Activated CD8-positive, alpha-beta memory T cell treated with anti-CD3 and anti-CD28 coated beads, Interleukin-2, amount 50 U/mL, for 24 hours (primary cell): Measurements from ENCODE around the gene SMARCA5.
"Not testable (repeated sequence)": the region's sequence is repeated elsewhere in the genome, so short reads cannot be mapped to it uniquely, and the experiment has no call there.

Source experiments
- DNase-seq: peaks from one replicate; pipeline ENCODE4 v3.0.0-alpha.2; 2020; ENCODE audit errors: extremely low read depth

Gene SMARCA5, protein sequence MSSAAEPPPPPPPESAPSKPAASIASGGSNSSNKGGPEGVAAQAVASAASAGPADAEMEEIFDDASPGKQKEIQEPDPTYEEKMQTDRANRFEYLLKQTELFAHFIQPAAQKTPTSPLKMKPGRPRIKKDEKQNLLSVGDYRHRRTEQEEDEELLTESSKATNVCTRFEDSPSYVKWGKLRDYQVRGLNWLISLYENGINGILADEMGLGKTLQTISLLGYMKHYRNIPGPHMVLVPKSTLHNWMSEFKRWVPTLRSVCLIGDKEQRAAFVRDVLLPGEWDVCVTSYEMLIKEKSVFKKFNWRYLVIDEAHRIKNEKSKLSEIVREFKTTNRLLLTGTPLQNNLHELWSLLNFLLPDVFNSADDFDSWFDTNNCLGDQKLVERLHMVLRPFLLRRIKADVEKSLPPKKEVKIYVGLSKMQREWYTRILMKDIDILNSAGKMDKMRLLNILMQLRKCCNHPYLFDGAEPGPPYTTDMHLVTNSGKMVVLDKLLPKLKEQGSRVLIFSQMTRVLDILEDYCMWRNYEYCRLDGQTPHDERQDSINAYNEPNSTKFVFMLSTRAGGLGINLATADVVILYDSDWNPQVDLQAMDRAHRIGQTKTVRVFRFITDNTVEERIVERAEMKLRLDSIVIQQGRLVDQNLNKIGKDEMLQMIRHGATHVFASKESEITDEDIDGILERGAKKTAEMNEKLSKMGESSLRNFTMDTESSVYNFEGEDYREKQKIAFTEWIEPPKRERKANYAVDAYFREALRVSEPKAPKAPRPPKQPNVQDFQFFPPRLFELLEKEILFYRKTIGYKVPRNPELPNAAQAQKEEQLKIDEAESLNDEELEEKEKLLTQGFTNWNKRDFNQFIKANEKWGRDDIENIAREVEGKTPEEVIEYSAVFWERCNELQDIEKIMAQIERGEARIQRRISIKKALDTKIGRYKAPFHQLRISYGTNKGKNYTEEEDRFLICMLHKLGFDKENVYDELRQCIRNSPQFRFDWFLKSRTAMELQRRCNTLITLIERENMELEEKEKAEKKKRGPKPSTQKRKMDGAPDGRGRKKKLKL

DNA sequence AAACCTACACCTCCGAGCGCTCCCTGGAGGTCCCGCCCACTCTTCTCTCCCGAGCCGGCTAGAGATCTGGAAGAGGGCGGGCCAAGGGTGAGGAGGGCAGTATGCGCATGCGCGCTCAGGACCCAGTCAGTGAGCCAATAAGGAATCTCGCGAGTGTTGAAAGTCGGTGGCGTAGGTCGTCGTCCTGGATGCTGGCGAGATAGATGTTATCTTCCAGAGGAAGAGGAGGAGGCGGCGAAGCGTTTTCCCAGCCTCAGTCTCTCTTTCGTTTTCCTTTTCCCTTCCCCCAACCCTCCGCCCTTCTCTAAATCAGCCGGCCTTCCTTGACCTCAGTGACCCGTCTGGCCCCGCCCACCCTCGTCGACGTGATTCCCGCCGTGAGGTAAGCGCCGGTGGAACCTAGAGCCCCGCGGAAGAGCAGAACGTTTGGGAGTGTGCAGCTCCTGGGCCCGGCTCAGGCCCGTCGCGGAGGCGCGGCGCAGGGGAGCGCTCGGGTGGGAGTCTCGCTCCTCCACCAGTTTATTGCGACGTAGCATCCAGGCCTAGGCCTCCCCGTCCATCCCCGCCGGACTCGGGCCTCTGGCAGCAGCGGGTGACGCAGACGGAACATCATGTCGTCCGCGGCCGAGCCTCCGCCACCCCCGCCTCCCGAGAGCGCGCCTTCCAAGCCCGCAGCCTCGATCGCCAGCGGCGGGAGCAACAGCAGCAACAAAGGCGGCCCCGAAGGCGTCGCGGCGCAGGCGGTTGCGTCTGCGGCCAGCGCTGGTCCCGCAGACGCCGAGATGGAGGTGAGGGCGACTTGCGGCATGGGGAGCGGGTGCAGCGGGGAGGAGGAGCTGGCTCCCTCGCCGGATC lies at the start of gene SMARCA5:
TSS of gene SMARCA5 (plus strand) at position 389 of the 855 bp plus-strand sequence. CDS start at position 612, 223 bp downstream.
- peak; percentile 93 for DNase-seq

DNA sequence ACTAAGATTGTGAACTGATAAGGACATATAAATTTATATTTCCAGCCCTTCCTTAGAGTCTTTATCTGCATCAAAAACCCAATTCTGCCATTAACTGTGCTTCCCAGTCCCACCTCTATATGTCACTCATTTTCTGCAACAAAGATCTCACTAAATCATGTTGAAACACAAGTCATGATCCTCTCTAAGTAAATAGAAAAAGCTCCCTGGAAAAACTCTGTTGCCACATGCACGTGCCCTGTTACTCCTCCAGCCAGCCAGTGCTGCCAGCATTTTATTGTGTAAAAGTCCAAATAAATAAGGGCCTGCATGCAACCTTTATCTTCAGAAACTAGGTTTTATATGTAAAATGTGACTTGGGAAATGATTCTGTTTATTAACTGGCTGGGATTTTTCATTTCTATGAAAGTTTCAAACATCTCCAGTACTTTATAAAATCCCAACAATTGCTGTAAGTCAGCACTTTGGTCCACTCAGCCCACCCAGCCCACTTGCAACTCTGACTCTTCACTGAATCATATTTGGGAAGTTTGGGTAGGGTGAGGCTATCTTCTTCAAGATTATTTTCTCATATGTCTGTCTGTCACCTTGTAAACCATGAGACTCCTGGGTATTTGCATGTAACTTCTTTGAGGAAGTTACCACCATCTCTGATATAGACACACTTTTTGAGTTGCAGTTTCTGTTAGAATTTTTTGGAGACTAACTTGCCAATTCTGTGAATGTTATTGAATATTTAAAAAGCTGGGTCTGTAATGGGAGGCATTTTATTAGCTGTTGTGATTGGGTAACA lies 40.0 kb upstream of the SMARCA5 start:
- DNase-seq: no peak

DNA sequence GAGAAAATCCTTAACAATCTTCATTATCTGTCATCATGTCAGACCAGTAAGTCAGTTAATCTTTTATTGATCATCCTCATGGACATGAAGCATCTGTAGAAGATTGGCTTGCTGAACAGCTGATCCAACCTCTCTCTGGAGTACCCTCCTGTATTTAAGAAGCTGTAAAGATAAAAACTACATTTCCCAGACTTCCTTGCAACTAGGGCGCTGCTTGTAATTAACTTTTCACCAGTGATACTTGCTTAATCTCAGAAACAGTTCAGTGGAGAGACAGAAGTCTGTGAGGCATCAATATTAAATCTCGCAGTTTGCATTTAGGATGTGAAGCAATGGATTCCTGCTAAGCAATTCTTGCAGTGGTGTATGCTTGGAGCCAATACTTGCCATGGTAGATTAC lies 36.0 kb upstream of the SMARCA5 start:
- DNase-seq: no peak

DNA sequence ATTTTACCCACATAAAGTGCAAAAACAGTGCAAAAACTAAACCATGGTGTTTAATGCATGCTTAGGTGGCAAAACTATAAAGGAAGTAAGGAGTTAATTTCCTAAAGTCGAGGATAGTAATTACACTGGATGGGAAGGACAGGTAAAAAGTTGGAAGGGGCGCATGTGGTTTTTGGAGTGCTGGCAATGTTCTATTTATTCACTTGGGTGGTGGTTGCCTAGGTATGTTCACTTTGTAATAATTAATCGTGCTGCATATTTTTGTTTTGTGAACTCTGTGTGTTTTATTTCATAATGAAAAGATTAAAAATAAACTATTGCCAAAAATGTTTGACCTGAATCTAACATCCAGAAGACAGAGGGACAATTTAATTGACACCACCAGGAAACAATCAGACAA lies 32.1 kb upstream of the SMARCA5 start:
- DNase-seq: no peak

DNA sequence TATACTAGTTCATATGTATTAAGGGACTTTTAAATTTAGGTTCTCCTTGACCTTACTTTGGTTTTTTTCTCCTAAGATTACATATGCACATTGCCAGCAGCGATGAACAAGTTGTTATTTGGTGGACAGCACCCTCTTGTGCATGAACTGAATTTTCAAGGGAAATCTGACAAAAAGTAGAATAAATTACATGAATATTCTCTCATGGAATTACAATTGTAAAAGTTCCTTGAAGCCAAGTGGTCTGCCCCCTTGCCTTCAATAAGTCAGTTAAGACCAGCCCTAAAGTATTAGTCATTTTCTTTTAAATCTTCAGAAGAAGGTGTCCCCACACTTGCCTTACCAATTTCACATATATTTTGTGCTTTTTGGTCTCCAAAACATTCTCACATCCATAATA lies 30.7 kb upstream of the SMARCA5 start:
- no peak for DNase-seq

DNA sequence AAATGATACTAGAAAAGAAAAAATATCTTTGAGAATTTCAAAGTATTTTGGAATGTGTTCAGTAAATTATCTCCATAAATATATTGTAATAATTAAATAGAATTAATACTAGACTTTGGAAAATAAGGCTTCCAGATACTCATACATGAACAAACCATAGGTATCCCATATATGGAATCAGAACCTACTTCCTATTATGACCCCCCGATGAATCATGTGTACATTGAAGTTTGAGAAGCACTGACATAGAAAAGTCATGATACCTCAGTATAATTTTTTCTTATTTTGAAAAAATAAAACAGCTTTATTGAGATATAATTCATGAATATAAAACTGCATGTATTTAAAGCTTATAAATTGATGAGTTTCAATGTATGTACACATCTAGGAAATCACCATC lies 27.2 kb upstream of the SMARCA5 start:
- no peak for DNase-seq

DNA sequence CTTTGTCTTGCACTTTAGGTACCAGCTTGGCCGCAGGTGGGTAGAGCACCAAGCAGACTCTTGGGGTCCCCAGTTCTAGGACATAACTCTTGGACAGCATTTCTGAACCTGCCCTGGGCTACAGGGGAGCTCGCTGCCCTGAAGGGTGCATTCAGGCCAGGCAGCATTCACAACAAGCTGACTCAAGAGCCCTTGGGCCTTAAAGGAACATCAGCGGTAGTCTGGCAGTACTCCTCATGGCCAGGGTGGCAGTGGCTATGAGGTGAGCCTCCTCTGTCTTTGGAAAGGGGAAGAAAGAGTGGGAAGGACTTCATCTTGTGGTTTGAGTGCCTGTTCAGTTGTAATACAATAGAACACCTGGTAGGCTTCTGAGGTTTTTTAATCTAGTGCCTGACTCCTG lies 24.8 kb upstream of the SMARCA5 start:
- no peak for DNase-seq

DNA sequence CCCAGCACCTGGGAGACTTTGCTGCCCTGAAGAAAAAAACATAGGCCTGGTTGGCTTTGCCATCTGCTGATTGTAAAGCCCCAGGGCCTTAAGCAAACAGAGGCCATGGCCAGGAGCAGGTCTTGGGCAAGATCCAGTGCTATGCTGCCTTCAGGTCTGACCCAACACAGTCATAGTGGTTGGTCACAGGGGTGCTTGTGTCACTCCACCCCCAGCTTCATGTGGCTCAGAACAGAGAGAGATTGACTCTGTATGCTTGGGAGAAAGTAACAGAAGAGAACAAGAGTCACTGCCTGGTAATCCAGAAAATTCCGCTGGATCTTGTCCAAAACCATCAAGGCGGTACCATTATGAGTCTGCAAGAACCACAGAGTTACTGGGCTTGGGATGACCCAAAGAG lies 24.4 kb upstream of the SMARCA5 start:
- no peak for DNase-seq

DNA sequence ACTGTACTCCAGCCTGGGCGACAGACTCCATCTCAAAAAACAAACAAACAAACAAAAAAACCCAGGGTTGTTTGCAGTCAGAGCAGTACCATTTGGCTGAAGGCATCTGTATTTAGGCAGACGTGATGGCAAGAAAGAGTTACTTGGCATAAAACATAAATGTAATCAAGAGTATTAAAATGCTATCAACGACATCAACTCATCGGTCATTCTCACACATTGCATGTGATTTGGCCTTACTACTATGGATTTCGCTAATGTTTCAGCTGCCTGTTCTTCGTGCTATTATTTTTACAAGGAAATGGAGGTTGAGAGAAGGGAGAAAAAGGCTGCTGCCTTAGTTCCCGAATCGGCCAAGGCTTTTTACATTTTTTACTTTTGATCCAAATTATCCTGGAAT lies 15.5 kb upstream of the SMARCA5 start:
- DNase-seq: no peak

DNA sequence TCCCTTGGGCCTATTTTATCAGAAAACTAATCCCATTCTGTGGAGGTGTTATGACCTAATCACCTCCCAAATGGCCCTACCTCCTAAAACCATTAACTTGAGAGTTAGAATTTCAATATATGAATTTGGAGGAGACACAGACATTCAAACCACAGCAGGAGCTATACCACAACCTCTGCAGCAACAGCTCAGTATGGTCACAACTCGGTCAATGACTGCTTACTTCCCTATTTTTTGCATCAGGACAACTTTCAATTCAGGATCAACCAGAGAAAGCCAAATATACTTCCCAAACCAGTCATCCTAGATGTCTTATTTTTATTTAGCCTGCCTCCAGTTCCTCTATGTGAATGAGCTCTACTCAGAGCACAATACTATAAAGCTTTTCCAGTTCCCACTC lies 11.3 kb upstream of the SMARCA5 start:
- no peak for DNase-seq

DNA sequence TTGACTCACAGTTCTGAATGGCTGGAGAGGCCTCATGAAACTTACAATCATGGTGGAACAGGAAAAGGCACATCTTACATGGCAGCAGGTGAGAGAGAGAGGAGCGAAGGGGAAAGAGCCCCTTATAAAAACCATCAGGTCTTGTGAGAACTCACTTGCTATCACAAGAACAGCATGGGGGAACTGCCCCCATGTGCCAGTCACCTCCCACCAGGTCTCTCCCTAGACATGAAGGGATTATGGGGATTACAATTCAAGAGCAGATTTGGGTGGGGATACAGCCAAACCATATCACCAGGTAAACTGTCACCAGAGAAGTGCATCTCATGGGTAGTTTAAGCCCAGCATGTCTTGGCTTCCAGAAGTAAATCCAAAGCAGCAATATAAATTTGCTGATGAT lies 7.5 kb upstream of the SMARCA5 start:
- no peak for DNase-seq

DNA sequence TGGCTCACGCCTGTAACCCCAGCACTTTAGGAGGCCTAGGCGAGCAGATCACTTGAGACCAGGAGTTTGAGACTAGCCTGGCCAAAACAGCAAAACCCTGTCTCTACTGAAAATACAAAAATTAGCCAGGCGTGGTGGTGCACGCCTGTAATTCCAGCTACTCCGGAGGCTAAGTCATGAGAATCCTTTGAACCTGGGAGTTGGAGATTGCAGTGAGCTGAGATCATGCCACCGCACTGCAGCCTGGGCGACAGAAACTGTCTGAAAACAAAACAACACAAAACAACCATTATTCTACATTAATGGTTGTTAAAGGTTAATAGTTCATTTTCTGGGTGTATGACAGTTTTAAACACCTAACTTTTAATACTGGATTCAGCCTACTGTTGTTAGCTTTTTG lies 1.6 kb upstream of the SMARCA5 start:
- no peak for DNase-seq

DNA sequence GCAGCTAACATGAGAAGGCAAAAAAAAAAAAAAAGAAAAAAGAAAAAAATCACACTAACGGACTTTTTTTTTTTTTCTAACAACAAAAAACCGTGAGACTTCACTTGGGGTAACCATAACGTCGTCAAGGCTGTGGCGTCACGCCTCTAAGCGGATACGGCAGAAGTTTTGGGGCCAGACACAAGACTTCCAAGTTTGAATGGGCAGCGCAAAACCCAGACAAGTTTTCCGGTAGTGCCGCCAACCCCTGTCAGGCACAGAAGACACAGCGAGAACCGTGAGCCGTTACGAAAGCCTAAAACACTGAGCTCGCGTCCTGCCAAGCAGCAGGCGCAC lies 556 bp upstream of the SMARCA5 start:
- DNase-seq: no peak

DNA sequence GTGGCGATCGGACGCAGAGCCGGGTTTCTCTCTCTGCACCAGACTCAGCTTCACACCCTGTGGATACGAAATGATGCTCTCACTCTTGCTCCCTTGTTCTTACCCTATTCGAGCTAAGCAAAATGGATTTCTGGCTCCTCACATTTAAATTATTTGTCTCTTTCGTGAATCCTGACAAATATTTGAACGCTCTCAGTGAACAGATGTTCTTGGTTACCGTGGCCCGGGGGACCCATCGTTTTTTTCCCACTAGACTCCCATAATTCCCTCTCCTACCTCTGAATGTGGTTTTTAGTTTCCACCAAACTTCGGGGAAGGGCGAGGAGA lies 630 bp downstream of the SMARCA5 start:
- DNase-seq: no peak

DNA sequence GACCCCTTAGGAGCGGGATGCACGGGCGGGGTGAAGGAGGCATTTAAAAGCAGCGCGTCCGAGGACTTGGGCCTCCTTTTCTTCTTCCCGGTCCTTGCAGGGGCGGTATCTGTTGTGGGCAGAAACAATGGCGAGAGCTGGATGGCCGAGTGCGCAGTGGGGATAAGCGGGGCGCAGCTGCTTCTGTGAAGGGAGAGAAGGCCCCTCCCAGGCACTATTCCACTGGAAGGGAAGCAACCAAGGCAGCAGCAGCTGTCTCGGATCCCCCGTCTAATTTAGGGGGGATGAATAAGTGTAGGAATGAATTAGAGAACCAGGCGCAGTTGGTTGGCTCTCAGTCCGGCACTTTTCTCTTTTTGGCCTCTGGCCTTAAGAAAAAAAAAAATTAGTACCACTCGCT lies 995 bp downstream of the SMARCA5 start:
- DNase-seq: no peak

DNA sequence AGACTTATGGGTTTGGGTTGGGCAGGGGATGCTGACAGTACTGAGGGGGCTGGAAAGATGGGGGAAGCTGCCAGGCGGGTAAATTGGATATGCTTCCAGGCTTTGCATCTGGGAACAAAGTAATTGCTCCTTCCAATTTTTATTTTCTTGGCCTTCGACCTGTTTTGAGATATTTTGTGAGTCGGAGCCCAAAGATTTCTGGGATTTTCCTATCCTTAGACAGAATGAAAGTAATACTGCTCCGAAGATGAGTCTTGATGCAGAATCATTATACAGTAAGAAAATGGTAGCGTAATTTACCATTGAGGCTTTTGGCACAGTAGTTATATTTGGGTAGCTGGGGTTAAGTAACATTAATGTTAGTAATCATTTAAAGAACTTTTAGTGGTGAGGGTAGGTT lies 1.4 kb downstream of the SMARCA5 start:
- DNase-seq: no peak

DNA sequence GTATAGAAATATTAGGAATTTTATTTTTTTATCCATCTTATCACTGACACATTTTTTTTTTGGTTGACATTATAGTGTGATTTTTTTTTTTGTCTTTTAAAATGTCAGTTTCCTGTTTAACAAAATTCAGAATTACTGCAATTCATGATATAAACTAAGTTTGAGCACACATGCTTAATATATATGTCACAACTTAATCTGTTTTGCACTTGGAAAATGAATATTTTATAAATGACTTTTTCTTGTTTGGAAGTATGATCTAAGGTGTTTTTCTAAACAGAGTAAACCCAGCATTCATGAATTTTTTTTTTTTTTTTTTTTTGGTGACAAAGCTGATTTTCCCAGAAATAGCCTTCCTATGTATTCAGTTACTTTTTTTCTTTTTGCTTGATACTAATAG lies 2.4 kb downstream of the SMARCA5 start:
- DNase-seq: no peak

DNA sequence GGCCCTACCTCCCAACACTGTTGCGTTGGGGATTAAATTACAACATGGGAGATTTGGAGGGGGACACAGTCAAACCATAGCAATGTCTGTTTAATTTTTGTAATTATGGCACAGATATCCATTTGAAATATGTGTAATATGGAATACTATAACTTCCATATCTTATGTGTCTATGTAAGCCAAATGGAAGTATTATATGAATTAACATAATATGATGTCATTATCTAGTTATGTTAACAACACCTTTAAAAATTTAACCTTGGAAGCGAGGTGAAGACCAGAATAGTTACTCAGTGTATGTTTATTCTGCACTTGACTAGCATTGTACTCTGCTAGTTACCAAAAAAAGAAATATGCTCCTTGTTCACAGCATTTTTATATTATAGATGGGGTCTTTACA lies 4.3 kb downstream of the SMARCA5 start:
- no peak for DNase-seq

DNA sequence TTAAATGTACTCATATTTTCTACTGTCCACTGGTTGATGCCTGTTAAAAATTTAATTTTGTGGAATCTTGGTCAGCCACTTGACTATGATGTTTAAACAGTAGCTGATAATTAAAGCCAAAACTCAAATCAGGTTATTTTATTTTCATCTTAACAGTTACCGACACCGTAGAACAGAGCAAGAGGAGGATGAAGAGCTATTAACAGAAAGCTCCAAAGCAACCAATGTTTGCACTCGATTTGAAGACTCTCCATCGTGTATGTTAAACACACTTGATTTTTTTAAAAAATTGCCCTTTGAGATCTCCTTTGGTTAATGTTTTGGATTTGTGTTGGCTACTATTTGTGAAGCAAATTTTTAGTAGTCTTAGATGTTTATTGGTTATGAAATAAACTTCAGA lies 10.7 kb downstream of the SMARCA5 start:
- DNase-seq: no peak

DNA sequence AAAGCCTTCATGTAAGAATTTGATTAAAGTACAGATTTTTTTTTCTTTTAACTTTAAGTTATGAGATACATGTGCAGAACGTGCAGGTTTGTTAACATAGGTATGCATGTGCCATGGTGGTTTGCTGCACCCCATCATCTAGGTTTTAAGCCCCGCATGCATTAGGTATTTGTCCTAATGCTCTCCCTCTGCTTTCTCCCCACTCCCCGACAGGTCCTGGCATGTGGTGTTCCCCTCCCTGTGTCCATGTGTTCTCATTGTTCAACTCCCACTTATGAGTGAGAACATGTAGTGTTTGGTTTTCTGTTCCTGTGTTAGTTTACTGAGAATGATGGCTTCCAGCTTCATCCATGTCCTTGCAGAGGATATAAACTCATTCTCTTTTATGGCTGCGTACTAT lies 14.5 kb downstream of the SMARCA5 start:
- DNase-seq: not testable (repeated sequence)

DNA sequence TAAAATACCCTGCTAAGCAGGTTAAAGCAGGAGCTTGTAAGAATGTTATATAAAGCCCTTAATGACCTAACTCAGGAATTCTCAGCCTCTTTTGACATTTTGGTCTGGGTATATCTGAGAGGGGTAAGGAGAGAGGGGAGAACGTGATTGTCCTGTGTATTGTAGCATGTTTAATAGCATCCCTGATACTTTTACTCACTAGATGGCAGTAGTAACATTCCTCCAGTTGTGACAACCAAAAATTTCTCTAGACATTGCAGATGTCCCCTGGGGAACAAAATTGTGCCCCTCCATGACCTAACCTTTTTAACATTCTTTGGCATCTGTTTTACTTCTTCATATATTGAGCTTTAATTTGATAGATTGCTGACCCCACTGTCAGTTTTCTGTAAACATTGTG lies 17.9 kb downstream of the SMARCA5 start:
- DNase-seq: no peak
